Measurements from ENCODE around the gene PRKCA.
"Not testable (repeated sequence)": the region's sequence is repeated elsewhere in the genome, so short reads cannot be mapped to it uniquely, and the experiment has no call there.

Gene PRKCA

DNA sequence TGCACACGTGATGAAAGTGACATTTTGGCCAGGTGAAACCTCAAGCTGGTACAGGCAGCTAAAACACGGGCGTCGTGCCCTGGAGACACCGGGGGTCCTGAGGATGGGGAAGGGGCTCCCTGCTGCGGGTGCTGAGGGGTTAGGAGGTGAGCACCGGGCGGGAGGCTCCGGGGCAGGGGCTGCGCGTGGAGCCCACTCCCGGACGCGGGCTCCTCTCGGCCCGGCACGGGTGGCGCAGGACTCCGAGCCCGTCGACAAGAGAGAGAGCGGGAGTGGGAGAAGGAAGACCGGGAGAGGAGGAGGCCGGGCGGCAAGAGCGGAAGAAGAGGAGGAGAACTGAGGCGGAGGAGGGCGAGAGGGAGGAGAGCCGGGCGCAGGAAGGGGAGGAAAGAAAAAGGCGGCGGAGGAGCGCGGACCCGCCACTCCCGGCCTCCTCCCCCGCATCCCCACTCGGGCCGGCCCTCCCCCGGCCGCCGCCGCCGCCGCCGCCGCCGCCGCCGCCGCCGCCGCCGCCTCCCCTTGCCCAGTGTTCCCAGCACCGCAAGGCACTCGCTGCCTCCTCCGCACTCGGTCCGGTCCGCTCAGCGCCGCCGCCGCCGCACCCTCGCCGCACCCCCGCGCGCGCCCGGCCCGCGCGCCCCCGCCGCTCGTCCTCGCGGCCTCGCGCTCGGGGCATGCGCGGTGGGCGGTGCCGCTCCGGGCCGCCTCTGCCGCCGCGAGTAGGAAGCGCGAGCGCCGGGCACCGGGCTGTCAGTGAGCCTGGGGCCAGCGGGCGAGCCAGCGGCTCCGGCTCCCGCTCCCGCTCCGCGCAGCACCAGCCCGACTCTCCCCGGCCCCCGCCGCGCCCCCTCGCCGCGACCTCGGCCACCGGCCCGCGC is at the start of gene PRKCA:
TSS of gene PRKCA (plus strand) at position 750 of the 878 bp plus-strand sequence.
- TF ChIP-seq, protein P1, sequence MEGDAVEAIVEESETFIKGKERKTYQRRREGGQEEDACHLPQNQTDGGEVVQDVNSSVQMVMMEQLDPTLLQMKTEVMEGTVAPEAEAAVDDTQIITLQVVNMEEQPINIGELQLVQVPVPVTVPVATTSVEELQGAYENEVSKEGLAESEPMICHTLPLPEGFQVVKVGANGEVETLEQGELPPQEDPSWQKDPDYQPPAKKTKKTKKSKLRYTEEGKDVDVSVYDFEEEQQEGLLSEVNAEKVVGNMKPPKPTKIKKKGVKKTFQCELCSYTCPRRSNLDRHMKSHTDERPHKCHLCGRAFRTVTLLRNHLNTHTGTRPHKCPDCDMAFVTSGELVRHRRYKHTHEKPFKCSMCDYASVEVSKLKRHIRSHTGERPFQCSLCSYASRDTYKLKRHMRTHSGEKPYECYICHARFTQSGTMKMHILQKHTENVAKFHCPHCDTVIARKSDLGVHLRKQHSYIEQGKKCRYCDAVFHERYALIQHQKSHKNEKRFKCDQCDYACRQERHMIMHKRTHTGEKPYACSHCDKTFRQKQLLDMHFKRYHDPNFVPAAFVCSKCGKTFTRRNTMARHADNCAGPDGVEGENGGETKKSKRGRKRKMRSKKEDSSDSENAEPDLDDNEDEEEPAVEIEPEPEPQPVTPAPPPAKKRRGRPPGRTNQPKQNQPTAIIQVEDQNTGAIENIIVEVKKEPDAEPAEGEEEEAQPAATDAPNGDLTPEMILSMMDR (IDR thresholded peaks at IDR 0.05; ENCODE audit: low read depth, low read length): no peak

DNA sequence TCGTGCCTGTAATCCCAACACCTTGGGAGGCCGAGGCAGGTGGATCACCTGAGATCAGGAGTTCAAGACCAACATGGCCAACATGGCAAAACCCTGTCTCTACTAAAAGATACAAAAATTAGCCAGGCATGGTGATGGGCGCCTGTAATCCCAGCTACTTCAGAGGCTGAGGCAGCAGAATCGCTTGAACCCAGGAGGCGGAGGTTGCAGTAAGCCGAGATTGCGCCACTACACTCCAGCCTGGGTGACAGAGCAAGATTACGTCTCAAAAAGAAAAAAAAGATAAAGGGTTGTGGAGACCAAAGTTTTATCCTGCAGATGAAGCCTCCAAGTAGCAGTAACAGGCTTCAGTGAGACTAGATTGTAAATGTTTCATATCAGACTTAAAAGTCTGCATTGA is 49.0 kb upstream of the PRKCA start:
- not testable (repeated sequence) for H3K4me3 ChIP-seq (ENCODE audit: low read depth, low read length)

More for the DNA sequence above, at the start of gene PRKCA:
- peak within 1 kb of the TSS; percentile 89 for H3K4me3 ChIP-seq (ENCODE audit: low read depth, low read length)

DNA sequence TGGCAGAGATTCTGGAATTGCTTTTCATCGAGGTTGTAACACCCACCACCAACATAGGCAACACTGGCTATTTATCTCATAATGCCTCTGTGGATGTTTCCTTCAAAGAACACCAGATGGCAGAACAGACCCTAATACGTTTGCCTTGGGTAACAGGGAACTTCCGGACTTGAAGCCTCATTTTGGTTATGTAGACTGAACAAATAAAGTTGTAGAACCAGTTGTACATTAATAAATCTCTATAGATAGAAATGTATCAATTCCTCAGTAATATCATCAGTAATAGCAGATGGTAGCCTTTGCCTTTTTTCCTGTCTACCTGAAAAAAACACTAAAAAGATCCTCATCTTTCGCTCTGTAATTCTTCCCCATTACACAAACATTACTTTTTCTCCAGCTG is 47.3 kb upstream of the PRKCA start:
- TF ChIP-seq, protein P1 (IDR thresholded peaks at IDR 0.05; ENCODE audit: low read depth, low read length): peak; percentile 66

DNA sequence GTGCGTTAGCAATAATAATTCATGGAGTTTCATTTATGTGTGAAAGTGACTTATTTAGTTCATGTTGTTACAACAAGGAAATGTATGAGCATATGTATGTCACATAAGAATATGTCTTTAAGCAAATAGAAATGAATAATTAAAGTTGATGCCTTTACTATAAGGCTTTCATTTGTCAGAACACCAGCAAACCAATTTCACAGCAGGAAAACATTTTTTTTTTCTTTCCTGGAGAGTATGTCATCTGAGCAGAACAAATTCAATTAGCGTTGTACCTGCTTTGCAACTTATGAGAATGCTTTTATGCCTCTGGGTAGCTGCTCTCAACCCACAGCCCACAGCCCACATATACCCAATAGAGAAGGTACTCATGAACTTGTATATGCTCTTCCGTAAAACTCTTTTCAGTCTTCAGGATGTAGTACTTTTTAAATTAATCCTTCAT is 46.9 kb upstream of the PRKCA start:
- no peak overlapping the region for H3K4me3 ChIP-seq (ENCODE audit: low read depth, low read length)
- TF ChIP-seq, protein P1 (IDR thresholded peaks at IDR 0.05; ENCODE audit: low read depth, low read length): no peak

More for the DNA sequence above, 47.3 kb upstream of the PRKCA start:
- H3K4me3 ChIP-seq (ENCODE audit: low read depth, low read length): no peak overlapping the region

DNA sequence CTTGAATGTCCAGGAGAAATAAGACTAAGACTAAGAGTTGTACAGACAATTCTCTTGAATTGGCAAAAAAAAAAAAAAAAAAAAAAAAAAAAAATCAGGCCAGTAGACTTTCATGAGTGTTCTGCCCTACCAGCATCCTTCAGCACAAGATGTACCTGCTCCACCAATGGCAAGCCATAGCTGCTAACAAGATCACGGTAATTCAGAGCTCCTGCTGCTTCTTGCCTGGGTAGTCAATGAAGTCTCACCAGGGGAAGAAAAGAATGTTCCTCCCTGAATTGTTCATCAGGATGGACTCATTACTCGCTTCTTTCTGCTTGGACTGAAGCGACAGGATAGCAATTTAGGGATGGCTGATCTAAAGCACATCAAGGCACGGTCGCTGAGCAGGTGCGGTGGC is 42.1 kb upstream of the PRKCA start:
- TF ChIP-seq, protein P1 (IDR thresholded peaks at IDR 0.05; ENCODE audit: low read depth, low read length): no peak
- H3K4me3 ChIP-seq (ENCODE audit: low read depth, low read length): no peak overlapping the region

DNA sequence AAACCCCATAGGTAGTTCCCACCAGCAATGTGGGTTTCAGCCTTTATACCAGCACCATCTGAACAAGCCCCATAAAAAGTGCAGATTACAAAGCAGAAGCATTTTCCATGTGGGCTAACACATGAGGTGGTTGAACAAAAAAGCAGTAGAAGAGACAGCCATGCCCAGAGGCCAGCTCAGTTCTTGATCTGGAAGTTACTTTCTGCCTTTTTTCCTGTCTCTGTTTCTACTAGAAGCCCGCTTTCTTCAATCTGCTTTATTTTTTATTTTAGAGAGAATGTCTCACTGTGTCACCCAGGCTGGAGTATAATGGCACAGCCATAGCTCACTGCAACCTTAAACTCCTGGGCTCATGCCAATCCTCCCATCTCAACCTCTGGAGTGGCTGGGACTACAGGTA is 41.7 kb upstream of the PRKCA start:
- no peak overlapping the region for H3K4me3 ChIP-seq (ENCODE audit: low read depth, low read length)
- TF ChIP-seq, protein P1 (IDR thresholded peaks at IDR 0.05; ENCODE audit: low read depth, low read length): no peak

DNA sequence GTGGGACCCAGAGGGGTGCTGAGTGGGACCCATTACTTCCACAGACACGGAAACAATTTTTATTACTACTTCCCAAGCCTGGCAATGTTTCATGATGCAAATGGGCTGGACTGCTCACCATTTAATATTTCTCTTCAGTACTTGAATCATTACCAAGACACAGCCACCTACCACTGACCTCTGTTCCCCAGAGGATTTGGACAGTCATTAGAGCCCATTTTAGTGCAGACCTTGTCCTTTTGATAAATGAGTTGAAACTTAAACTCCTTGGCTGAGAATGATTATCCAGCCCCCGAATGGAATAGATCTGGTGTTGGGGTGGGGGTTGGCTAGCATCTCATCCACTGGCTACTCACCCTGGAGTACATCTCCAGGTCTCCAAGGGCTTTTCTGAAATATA is 39.6 kb upstream of the PRKCA start:
- H3K4me3 ChIP-seq (ENCODE audit: low read depth, low read length): no peak overlapping the region
- TF ChIP-seq, protein P1 (IDR thresholded peaks at IDR 0.05; ENCODE audit: low read depth, low read length): no peak

Data from WI38 (cell line).